Stimulated activated CD4-positive, alpha-beta T cell treated with anti-CD3 and anti-CD28 coated beads, Interleukin-2, amount 100 ng/mL, for 4 hours (primary cell): ENCODE measurements around the gene BFSP1.

ENCODE experiments used
- DNase-seq: peaks from one replicate; pipeline ENCODE4 v3.0.0-alpha.2; 2020; ENCODE audit warnings: low read depth

Gene BFSP1

DNA sequence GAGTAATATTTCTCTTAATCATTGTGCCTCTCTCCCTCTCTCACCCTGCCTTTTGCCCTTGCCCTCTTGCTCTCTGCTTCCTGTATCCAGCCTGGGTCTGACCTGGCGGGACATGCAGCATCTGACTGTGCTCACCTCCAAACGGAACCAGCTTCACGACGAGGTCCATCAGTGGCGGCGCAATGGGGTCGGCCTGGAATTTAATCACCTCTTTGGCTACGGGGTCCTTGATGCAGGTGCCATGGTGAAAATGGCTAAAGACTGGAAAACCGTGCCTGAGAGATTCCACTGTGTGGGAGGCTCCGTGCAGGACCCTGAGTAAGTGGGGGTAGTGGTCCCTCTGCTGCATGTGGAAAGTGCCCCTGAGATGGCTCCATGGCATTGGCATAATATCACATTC, 65.9 kb downstream of the BFSP1 start:
- DNase-seq: no peak

DNA sequence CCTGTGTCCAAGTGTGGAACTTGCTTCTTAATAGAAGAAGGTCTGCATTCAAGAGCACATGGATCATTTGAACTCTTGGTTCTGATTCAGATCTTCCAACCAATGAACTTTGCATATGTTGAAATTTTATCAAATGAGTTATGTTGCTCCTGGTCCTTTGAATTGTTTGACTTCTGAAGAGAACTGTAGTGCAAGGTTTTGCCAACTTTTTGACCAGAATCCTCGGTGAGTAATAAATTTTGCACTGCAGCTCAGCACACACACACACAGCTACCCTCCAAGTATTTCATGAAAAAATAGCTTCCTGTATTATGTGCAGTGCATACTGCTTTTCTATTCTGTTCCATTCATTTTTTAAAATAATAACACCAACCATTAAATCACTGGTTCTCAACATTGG, 67.5 kb downstream of the BFSP1 start:
- no peak for DNase-seq

DNA sequence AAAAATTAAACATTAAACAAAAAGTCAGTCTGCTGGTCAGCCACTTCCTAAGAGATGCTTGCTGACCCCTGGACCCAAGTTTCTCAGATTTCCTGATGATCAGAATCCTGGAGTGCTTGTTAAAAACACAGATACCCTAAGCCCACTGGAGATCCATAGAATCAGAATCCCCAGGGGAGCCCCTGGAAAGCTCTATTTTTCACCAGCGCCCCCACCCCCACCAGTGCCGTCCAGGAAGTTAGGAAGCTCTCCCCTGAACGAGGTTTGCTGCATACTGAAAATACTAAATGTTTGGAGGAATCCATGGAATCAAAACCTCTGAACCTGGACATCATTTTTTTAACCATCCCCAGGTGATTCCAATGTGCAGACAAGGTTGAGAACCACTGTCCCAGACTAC, 69.2 kb downstream of the BFSP1 start:
- DNase-seq: no peak

- DNase-seq: no peak
Observed at GRCh38 chr20:17460119-17460518, 71.1 kb downstream of the BFSP1 start.

GRCh38 chr20:17457588-17458190, 73.5 kb downstream of the BFSP1 start:
- DNase-seq: no peak

DNA sequence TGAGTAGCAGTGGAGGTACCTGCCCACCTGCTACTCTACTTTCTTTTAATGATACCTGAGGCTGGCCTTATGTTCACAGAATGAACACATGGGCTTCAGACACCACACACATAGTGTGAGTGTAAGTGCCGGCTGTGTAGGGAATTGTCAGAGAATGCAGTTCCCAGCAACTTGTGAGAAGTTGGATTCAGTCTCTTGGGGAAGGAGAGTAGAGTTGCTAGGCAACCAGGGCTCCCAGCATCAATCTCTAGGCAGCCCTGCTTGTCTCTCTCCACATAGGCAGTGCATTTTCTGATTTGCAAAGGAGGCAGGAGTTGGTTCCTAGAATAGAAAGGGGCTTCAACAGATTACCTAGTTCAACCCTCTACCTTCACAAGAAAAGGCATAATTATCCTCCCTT, 74.1 kb downstream of the BFSP1 start:
- no peak for DNase-seq

- no peak for DNase-seq
Observed at GRCh38 chr20:17456279-17456678, 74.9 kb downstream of the BFSP1 start.

DNA sequence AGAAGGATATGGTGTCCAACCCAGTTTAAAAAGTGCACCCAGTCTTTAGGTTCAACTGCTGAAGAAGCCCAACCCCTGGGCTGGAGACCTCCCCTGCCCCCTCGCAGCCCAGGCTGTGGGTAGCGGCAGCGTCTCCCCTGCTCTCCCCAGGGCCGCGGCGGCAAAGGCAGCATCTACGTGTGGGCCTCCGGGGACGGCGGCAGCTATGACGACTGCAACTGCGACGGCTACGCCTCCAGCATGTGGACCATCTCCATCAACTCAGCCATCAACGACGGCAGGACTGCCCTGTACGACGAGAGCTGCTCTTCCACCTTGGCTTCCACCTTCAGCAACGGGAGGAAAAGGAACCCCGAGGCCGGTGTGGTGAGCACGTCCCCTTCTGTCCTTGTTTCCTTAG, 77.6 kb downstream of the BFSP1 start:
- no peak for DNase-seq

DNA sequence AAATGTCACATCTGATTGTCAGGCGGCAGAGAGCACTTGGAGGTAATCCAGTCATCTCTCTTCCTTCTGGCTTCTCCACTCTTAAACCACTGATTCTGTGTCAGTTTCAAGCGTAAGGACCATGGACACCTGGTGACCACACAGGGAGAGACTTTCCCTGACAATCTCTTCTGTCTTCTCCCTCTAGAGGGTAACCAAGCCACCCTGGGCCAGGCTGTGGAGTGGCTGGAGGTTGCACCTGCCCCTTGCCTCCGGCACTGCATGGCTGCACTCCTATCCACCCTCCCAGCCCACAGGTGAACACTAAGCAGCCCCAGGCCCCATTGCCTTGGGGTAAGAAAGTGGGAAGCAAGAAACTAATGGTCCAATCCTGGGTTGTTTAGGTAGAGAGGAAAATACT, 78.7 kb downstream of the BFSP1 start:
- no peak for DNase-seq

DNA sequence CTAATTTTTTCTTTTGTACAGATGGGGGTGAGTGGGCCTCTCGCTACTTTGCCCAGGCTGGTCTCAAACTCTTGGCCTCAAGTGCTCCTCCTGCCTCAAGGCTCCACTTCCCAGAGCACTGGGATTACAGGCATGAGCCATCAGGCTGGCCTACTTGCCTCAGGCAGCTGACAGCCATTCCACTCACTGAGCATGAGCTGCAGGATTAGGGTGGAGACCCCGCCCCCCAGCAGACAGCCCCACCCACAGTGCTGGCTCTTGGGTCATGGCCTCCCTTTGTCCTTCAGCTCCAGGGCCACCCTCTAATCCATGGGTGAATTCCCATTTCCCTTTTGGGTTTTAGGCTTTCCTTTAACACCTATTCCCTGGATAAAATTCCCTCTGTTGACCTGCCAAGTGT, 82.1 kb downstream of the BFSP1 start:
- DNase-seq: no peak

DNA sequence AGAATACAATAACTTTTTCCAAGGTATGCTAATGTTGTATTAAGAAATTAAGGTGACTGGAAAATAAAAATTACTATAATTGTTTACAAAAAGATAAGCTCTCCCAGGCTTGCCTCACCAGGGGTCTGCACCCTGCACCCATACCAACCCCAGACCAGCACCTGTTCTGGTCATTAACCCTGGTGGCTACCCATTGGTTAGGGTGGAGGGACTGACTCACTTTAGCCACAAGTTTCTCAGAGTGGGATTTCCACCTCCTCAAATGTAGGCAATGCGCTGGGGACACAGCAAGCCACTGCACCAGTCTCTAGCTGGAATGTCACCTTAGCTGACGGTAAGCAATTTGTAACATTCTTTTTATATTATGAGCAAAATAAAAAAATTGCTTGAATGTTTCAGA, 83.1 kb downstream of the BFSP1 start:
- DNase-seq: no peak

- no peak for DNase-seq
Observed at GRCh38 chr20:17446171-17446570, 85.0 kb downstream of the BFSP1 start.

GRCh38 chr20:17445543-17445942, 85.6 kb downstream of the BFSP1 start:
- no peak for DNase-seq

- no peak for DNase-seq
Observed at GRCh38 chr20:17444091-17444490, 87.1 kb downstream of the BFSP1 start.
